Endodermal cell (in vitro differentiated cells): Measurements from ENCODE around the gene SART1. TPM values are rescaled to one million over a fixed set of nuclear protein-coding genes. Genes with fewer than 3 reads are reported as not detected.

Experiments used
- DNase-seq: peaks from one replicate; pipeline ENCODE4 v3.0.0-alpha.2; 2017
- H3K27ac ChIP-seq: 2 replicates; pipeline ENCODE4 v1.5.1; 2013; ENCODE audit warnings: mild to moderate bottlenecking, low read depth, low read length, moderate library complexity
- H3K27me3 ChIP-seq: 2 replicates; pipeline ENCODE4 v1.6.1; 2013; ENCODE audit warnings: mild to moderate bottlenecking, low read length, moderate library complexity; ENCODE audit not compliant: insufficient read depth, control insufficient read depth, poor library complexity, severe bottlenecking
- H3K36me3 ChIP-seq: 2 replicates; pipeline ENCODE4 v1.7.0; 2013; ENCODE audit warnings: mild to moderate bottlenecking, low read length, moderate library complexity; ENCODE audit not compliant: control insufficient read depth, insufficient read depth
- H3K4me1 ChIP-seq: one replicate; pipeline ENCODE4 v1.7.0; 2013; ENCODE audit warnings: low read length; ENCODE audit not compliant: control insufficient read depth, insufficient read depth
- H3K4me3 ChIP-seq: 2 replicates; pipeline ENCODE4 v1.5.1; 2013; ENCODE audit warnings: mild to moderate bottlenecking, low read length, moderate library complexity
- H3K9ac ChIP-seq: 2 replicates; pipeline ENCODE4 v1.6.1; 2013; ENCODE audit warnings: mild to moderate bottlenecking, low read length, moderate library complexity; ENCODE audit not compliant: poor library complexity, severe bottlenecking; ENCODE audit errors: extremely low read depth
- H3K9me3 ChIP-seq: 2 replicates; pipeline ENCODE4 v1.6.1; 2013; ENCODE audit warnings: mild to moderate bottlenecking, low read length, moderate library complexity; ENCODE audit not compliant: control insufficient read depth
- H3K27ac Mint-ChIP-seq: 2 replicates; pipeline ENCODE4 v1.8.0; 2020; ENCODE audit warnings: mixed read lengths
- H3K27me3 Mint-ChIP-seq: 2 replicates; pipeline ENCODE4 v1.8.0; 2021; ENCODE audit warnings: mild to moderate bottlenecking, mixed read lengths; ENCODE audit not compliant: insufficient read depth
- H3K36me3 Mint-ChIP-seq: 2 replicates; pipeline ENCODE4 v1.8.0; 2020; ENCODE audit warnings: low read depth, mixed read lengths
- H3K4me1 Mint-ChIP-seq: 2 replicates; pipeline ENCODE4 v1.8.0; 2020; ENCODE audit warnings: mixed read lengths
- H3K4me3 Mint-ChIP-seq: 2 replicates; pipeline ENCODE4 v1.8.0; 2020; ENCODE audit warnings: mild to moderate bottlenecking, moderate library complexity, mixed read lengths
- H3K9me3 Mint-ChIP-seq: 2 replicates; pipeline ENCODE4 v1.8.0; 2020; ENCODE audit warnings: mild to moderate bottlenecking, mixed read lengths
- CTCF ChIP-seq: fragments of 200-600 bp; sonication (generic); conservative IDR thresholded peaks from 2 replicates; pipeline ENCODE4 v1.5.0; 2021; ENCODE audit warnings: antibody characterized with exemption, mild to moderate bottlenecking
- WGBS, 2 experiments: methylation state at CpG; one replicate each; pipeline versions ENCODE4 v1.1.5 to v1.1.7; 2013; ENCODE audit warnings: missing lambda C conversion rate in 2 of 2, mixed read lengths in 1 of 2; ENCODE audit not compliant: insufficient coverage in 1 of 2, insufficient read length in 1 of 2; 5-methylcytosine and 5-hydroxymethylcytosine counted together
- total RNA-seq, 2 donors: library from RNA; stranded (reverse); fragmentation: NEBNext Ultra II Directional in 1 of 2; extraction: Animal tissue kit (Norgen Biotek cat#: 25700) in 1 of 2; gene quantifications; 2 replicates in 1 of 2; 3 replicates in 1 of 2; pipeline ENCODE4 v1.2.1, GENCODE V29; 2021

Gene SART1
- total RNA-seq, 2 donors from 2014 or later: 50.6 to 52.0 TPM

- DNase-seq: no peak
- H3K36me3 Mint-ChIP-seq: no peaks in the 10 kb centered on the region
- Histone ChIP-seq H3K4me1 (peaks cover 7% of the 10 kb centered on the region), H3K9me3 (no peaks in the 10 kb centered on the region), H3K27ac (no peak overlapping the region), H3K27me3 (no peaks in the 10 kb centered on the region), H3K36me3 (no peaks in the 10 kb centered on the region), H3K9ac (no peak overlapping the region), H3K4me3 (no peak overlapping the region)
- H3K27ac Mint-ChIP-seq: no peak overlapping the region
- H3K4me3 Mint-ChIP-seq: no peak overlapping the region
- no peaks in the 10 kb centered on the region for H3K9me3 Mint-ChIP-seq
- peaks cover 8% of the 10 kb centered on the region for H3K27me3 Mint-ChIP-seq
- no peak for TF ChIP-seq CTCF
- peaks cover 14% of the 10 kb centered on the region for H3K4me1 Mint-ChIP-seq
- WGBS, 2 experiments: 86 to 95% methylated on average over 4 to 7 of the region's 7 CpGs
These were observed 52.2 kb downstream of the SART1 start for GRCh38 chr11:66013762-66014100.

- Histone ChIP-seq H3K9me3 (no peaks in the 10 kb centered on the region), H3K4me1 (peaks cover 5% of the 10 kb centered on the region), H3K27me3 (no peaks in the 10 kb centered on the region), H3K27ac (no peak overlapping the region), H3K4me3 (no peak overlapping the region), H3K9ac (no peak overlapping the region), H3K36me3 (no peaks in the 10 kb centered on the region)
- 93 to 100% methylated on average over 1 to 6 of the region's 6 CpGs for WGBS, 2 experiments
- Mint-ChIP-seq H3K4me3 (no peak overlapping the region), H3K27ac (no peak overlapping the region), H3K9me3 (no peaks in the 10 kb centered on the region), H3K27me3 (peaks cover 8% of the 10 kb centered on the region), H3K36me3 (no peaks in the 10 kb centered on the region), H3K4me1 (peaks cover 10% of the 10 kb centered on the region)
- no peak for TF ChIP-seq CTCF
- no peak for DNase-seq
These were observed 53.4 kb downstream of the SART1 start for GRCh38 chr11:66014804-66015453.

- no peak for DNase-seq
- Histone ChIP-seq H3K4me1 (peaks cover 5% of the 10 kb centered on the region), H3K27me3 (no peaks in the 10 kb centered on the region), H3K9ac (no peak overlapping the region), H3K27ac (no peak overlapping the region), H3K36me3 (no peaks in the 10 kb centered on the region), H3K4me3 (no peak overlapping the region), H3K9me3 (no peaks in the 10 kb centered on the region)
- H3K27ac Mint-ChIP-seq: no peak overlapping the region
- no peaks in the 10 kb centered on the region for H3K9me3 Mint-ChIP-seq
- 92 to 100% methylated on average over 1 to 7 of the region's 7 CpGs for WGBS, 2 experiments
- no peak for TF ChIP-seq CTCF
- no peak overlapping the region for H3K4me3 Mint-ChIP-seq
- peaks cover 6% of the 10 kb centered on the region for H3K4me1 Mint-ChIP-seq
- peaks cover 9% of the 10 kb centered on the region for H3K27me3 Mint-ChIP-seq
- H3K36me3 Mint-ChIP-seq: no peaks in the 10 kb centered on the region
These were observed 53.9 kb downstream of the SART1 start for GRCh38 chr11:66015454-66015881.
